Loucy (cell line): ENCODE results near the gene KSR1.
A peak's percentile ranks its signal among the peaks of the same experiment; 100 is the strongest.
"Not testable (repeated sequence)": the region's sequence is repeated elsewhere in the genome, so short reads cannot be mapped to it uniquely, and the experiment has no call there.

Experiments used
- H2AFZ ChIP-seq: fragments of 200-600 bp; sonication (generic); 2 replicates; pipeline ENCODE4 v1.6.0; 2016; ENCODE audit warnings: antibody characterized with exemption, mild to moderate bottlenecking, low read length, moderate library complexity
- H3F3A ChIP-seq: fragments of 200-600 bp; 2 replicates; pipeline ENCODE4 v1.6.0; 2016; ENCODE audit warnings: antibody characterized with exemption, low read depth, mild to moderate bottlenecking
- H3K27me3 ChIP-seq: fragments of 200-600 bp; sonication (generic); 2 replicates; pipeline ENCODE4 v1.6.1; 2014; ENCODE audit warnings: low read length, mild to moderate bottlenecking; ENCODE audit not compliant: insufficient read depth, poor library complexity, severe bottlenecking
- H3K36me3 ChIP-seq: fragments of 200-600 bp; sonication (generic); 2 replicates; pipeline ENCODE4 v1.6.1; 2016; ENCODE audit warnings: low read length; ENCODE audit not compliant: insufficient read depth
- H3K4me1 ChIP-seq: fragments of 200-600 bp; sonication (generic); 2 replicates; pipeline ENCODE4 v1.5.1; 2014; ENCODE audit warnings: low read length, mild to moderate bottlenecking; ENCODE audit not compliant: insufficient read depth, poor library complexity, severe bottlenecking
- H3K4me2 ChIP-seq: fragments of 200-600 bp; sonication (generic); 2 replicates; pipeline ENCODE4 v1.6.0; 2014; ENCODE audit warnings: antibody characterized with exemption, low read length, low read depth, mild to moderate bottlenecking; ENCODE audit not compliant: poor library complexity, severe bottlenecking
- H3K4me3 ChIP-seq: fragments of 200-600 bp; sonication (generic); 2 replicates; pipeline ENCODE4 v1.5.1; 2014; ENCODE audit warnings: low read length, mild to moderate bottlenecking, mixed read lengths; ENCODE audit not compliant: poor library complexity, severe bottlenecking
- H3K79me2 ChIP-seq: fragments of 200-600 bp; sonication (generic); 2 replicates; pipeline ENCODE4 v1.6.1; 2014; ENCODE audit warnings: low read length; ENCODE audit not compliant: insufficient read depth
- H3K9ac ChIP-seq: fragments of 200-600 bp; sonication (generic); 2 replicates; pipeline ENCODE4 v1.6.0; 2014; ENCODE audit warnings: mild to moderate bottlenecking, low read depth, low read length, moderate library complexity; ENCODE audit not compliant: poor library complexity, severe bottlenecking
- H3K9me2 ChIP-seq: fragments of 200-600 bp; sonication (generic); replicated peaks from 2 replicates; pipeline ENCODE4 v1.6.1; 2016; ENCODE audit warnings: low read depth, low read length, mixed read lengths
- H3K9me3 ChIP-seq: fragments of 200-600 bp; sonication (generic); 2 replicates; pipeline ENCODE4 v1.6.1; 2014; ENCODE audit warnings: mild to moderate bottlenecking, antibody characterized with exemption, low read length, low read depth; ENCODE audit not compliant: insufficient read depth
- H4K20me1 ChIP-seq: fragments of 200-600 bp; sonication (generic); 2 replicates; pipeline ENCODE4 v1.6.0; 2014; ENCODE audit warnings: antibody characterized with exemption, low read length, mild to moderate bottlenecking; ENCODE audit not compliant: insufficient read depth, poor library complexity, severe bottlenecking
- EZH2phosphoT487 ChIP-seq: fragments of 200-600 bp; IDR thresholded peaks from 2 replicates; pipeline ENCODE4 v1.6.1; 2018; ENCODE audit warnings: antibody characterized with exemption, mild to moderate bottlenecking, moderate library complexity, borderline replicate concordance
- TF ChIP-seq, protein P1 (sequence below): fragments of 200-600 bp; sonication (generic); conservative IDR thresholded peaks from 2 replicates; pipeline ENCODE4 v1.5.1; 2014; ENCODE audit warnings: mild to moderate bottlenecking, antibody characterized with exemption, low read length

KSR1 gene

DNA sequence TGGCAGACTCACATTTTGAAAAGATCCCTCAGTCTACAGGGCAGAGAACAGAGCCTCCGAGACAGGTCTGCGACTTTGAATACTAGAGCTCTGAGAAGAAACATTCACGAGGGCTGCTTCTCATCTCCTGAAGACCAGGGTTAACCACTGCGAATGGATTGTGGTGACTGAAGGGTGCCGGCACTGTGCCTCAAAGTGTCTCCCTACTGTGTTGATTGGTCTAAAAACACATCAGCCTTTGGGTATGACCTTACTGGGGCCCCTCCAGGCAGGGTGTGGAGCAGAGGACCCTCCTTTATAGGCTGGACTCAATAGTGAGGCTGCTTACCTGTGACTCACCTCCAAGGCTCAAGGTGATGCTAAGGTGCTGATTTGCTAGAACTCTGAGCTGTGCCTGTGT, 172.1 kb downstream of the KSR1 start:
- H2AFZ ChIP-seq = no peak overlapping the region
- TF ChIP-seq EZH2phosphoT487 = no peak
- no peaks in the 10 kb centered on the region for H3F3A ChIP-seq
- H3K9me3 ChIP-seq = no peaks in the 10 kb centered on the region
- no peaks in the 10 kb centered on the region for H3K9me2 ChIP-seq
- no peak overlapping the region for H3K4me2 ChIP-seq
- no peaks in the 10 kb centered on the region for H3K27me3 ChIP-seq
- H3K4me3 ChIP-seq = no peak overlapping the region
- H3K36me3 ChIP-seq = peaks cover 7% of the 10 kb centered on the region; the same call in 1 of the 2 replicates
- H3K79me2 ChIP-seq = peaks cover 20% of the 10 kb centered on the region
- peaks cover 43% of the 10 kb centered on the region for H3K4me1 ChIP-seq
- no peak overlapping the region for H3K9ac ChIP-seq
- peaks cover 4% of the 10 kb centered on the region for H4K20me1 ChIP-seq

DNA sequence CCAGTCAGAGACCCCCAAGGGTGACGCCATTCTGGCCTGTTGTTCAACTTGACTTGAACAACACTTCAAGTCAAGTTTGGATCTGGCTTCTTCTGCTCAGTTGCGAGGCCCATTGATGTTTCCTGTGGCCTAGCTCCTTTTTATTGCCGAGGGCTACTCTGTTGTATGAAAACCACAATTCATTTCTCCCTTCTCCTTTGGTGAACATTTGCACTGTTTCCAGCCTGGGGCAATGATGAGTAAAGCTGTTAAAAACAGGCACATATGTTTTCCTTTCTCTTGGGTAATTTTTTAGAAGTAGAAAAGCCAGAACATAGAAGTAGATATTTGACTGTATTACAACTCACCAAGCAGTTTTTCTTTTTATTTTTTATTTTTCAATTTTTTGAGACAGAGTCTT, 173.0 kb downstream of the KSR1 start:
- not testable (repeated sequence) for H3K9me2 ChIP-seq, H3K9ac ChIP-seq, H3F3A ChIP-seq, H3K4me3 ChIP-seq, H3K9me3 ChIP-seq, H4K20me1 ChIP-seq, H3K36me3 ChIP-seq, H2AFZ ChIP-seq, H3K27me3 ChIP-seq
- Histone ChIP-seq H3K4me2 (peak overlapping the region; percentile 50), H3K79me2 (peaks cover 29% of the 10 kb centered on the region), H3K4me1 (peaks cover 47% of the 10 kb centered on the region)

- H3K4me2 ChIP-seq = peak within 1 kb of the TSS; percentile 74
- H3K4me3 ChIP-seq = peak within 1 kb of the TSS; percentile 75
- no peaks in the 10 kb centered on the region for H3K9me3 ChIP-seq
- H3K4me1 ChIP-seq = peaks cover 47% of the 10 kb centered on the region
- no peaks in the 10 kb centered on the region for H3K9me2 ChIP-seq
- no peak for TF ChIP-seq EZH2phosphoT487
- TF ChIP-seq, protein P1, sequence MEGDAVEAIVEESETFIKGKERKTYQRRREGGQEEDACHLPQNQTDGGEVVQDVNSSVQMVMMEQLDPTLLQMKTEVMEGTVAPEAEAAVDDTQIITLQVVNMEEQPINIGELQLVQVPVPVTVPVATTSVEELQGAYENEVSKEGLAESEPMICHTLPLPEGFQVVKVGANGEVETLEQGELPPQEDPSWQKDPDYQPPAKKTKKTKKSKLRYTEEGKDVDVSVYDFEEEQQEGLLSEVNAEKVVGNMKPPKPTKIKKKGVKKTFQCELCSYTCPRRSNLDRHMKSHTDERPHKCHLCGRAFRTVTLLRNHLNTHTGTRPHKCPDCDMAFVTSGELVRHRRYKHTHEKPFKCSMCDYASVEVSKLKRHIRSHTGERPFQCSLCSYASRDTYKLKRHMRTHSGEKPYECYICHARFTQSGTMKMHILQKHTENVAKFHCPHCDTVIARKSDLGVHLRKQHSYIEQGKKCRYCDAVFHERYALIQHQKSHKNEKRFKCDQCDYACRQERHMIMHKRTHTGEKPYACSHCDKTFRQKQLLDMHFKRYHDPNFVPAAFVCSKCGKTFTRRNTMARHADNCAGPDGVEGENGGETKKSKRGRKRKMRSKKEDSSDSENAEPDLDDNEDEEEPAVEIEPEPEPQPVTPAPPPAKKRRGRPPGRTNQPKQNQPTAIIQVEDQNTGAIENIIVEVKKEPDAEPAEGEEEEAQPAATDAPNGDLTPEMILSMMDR = no peak
- peak within 1 kb of the TSS; percentile 77 for H3K9ac ChIP-seq
- H3K36me3 ChIP-seq = no peaks in the 10 kb centered on the region; the same call in 1 of the 2 replicates
- H3K79me2 ChIP-seq = peaks cover 33% of the 10 kb centered on the region
- no peaks in the 10 kb centered on the region for H3F3A ChIP-seq
- peaks cover 4% of the 10 kb centered on the region for H4K20me1 ChIP-seq
- peak within 1 kb of the TSS; percentile 67 for H2AFZ ChIP-seq
- no peaks in the 10 kb centered on the region for H3K27me3 ChIP-seq
Observed at GRCh38 chr17:27630607-27631410, 174.6 kb downstream of the KSR1 start, which contains the start of gene LGALS9. Gene LGALS9, plus strand, starts transcription at chr17:27631188. Its CDS starts 78 bp downstream, at chr17:27631266.

DNA sequence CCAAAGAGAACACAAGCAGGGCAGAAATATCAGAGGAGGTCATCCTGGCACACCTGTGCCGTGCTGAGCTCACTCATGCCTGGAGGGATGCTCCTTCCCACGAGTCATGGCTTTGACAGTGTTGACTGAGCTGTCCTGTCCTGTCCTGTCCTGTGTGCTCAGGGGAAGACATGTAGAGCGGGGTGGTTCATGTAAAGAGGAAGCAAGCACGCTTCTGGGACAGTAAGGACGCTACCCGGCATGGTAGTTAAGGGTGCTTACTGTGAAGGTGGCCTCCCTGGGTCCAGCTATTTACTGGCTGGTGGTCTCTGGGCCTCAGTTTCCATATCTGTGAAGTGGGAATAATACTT, 175.1 kb downstream of the KSR1 start:
- Histone ChIP-seq H3K9ac (peak overlapping the region; percentile 77), H3K27me3 (no peaks in the 10 kb centered on the region), H4K20me1 (peaks cover 4% of the 10 kb centered on the region), H3K79me2 (peaks cover 37% of the 10 kb centered on the region), H3K4me1 (peaks cover 47% of the 10 kb centered on the region), H3F3A (no peaks in the 10 kb centered on the region), H3K9me2 (no peaks in the 10 kb centered on the region), H3K4me2 (peak overlapping the region; percentile 74), H3K9me3 (no peaks in the 10 kb centered on the region), H3K36me3 (no peaks in the 10 kb centered on the region; the same call in 1 of the 2 replicates), H3K4me3 (peak overlapping the region; percentile 75), H2AFZ (peak overlapping the region; percentile 67)
- TF ChIP-seq, protein P1 = no peak
- no peak for TF ChIP-seq EZH2phosphoT487
